Lung (tissue), 12 donors: Measurements from ENCODE around the gene CRTC1. TPM values are rescaled to one million over a fixed set of nuclear protein-coding genes. Genes with fewer than 3 reads are reported as not detected.

Experiments used
- ATAC-seq: fragments of 200-7000 bp; cut with Tn5 transposase; one replicate; pipeline ENCODE4 v1.9.1; 2020; ENCODE audit warnings: moderate number of reproducible peaks; ENCODE audit not compliant: insufficient read depth, low FRiP score
- DNase-seq, 3 donors: peaks; one replicate each; pipeline ENCODE4 v3.0.0-alpha.2; 2013 to 2017
- H3K27ac ChIP-seq, 2 donors: one replicate each; pipeline ENCODE4 v1.5.1; 2013; ENCODE audit warnings: mild to moderate bottlenecking in 2 of 2, moderate library complexity in 2 of 2, control low read depth in 1 of 2, inconsistent platforms in 1 of 2, low read depth in 1 of 2, low read length in 1 of 2
- H3K27me3 ChIP-seq, 3 donors: one replicate each; pipeline ENCODE4 v1.5.1; 2013; ENCODE audit warnings: low read length in 2 of 3; ENCODE audit not compliant: control insufficient read depth in 3 of 3, insufficient read depth in 3 of 3
- H3K36me3 ChIP-seq, 4 donors: one replicate each; pipeline ENCODE4 v1.5.1; 2013; ENCODE audit warnings: low read length in 4 of 4, mild to moderate bottlenecking in 1 of 4, moderate library complexity in 1 of 4; ENCODE audit not compliant: control insufficient read depth in 4 of 4, insufficient read depth in 4 of 4
- H3K4me1 ChIP-seq, 5 donors: one replicate each; pipeline ENCODE4 v1.5.1; 2013; ENCODE audit warnings: low read length in 5 of 5, mild to moderate bottlenecking in 2 of 5, moderate library complexity in 1 of 5; ENCODE audit not compliant: control insufficient read depth in 5 of 5, insufficient read depth in 5 of 5
- H3K4me3 ChIP-seq: one replicate; pipeline ENCODE4 v1.5.1; 2013; ENCODE audit warnings: mild to moderate bottlenecking, control low read depth, moderate library complexity
- H3K9ac ChIP-seq, 2 donors: one replicate each; pipeline ENCODE4 v1.5.1; 2013; ENCODE audit warnings: low read length in 2 of 2, control low read depth in 1 of 2; ENCODE audit not compliant: insufficient read depth in 1 of 2
- H3K9me3 ChIP-seq, 4 donors: one replicate each; pipeline ENCODE4 v1.5.1; 2013; ENCODE audit warnings: low read length in 3 of 4, mild to moderate bottlenecking in 1 of 4, moderate library complexity in 1 of 4; ENCODE audit not compliant: control insufficient read depth in 4 of 4, insufficient read depth in 3 of 4
- CTCF ChIP-seq: IDR thresholded peaks from 2 replicates; pipeline ENCODE4 v1.5.1; 2012; ENCODE audit warnings: mild to moderate bottlenecking; ENCODE audit errors: control extremely low read depth, extremely low read depth
- WGBS, 2 donors: extraction: QIAGEN DNeasy Blood & Tissue Kit; methylation state at CpG; one replicate each; pipeline ENCODE4 v1.1.7; 2013; 5-methylcytosine and 5-hydroxymethylcytosine counted together
- polyA plus RNA-seq, 2 donors: library from polyadenylated mRNA; stranded (reverse); fragments of 200-250 nt; gene quantifications; one replicate each; pipeline ENCODE4 v1.2.1, GENCODE V29; 2013
- total RNA-seq, 2 donors: library from RNA; depleted of rRNA in 1 of 2; stranded (reverse); fragments of >200 nt in 1 of 2; gene quantifications; one replicate each; pipeline ENCODE4 v1.2.1, GENCODE V29; 2014 to 2021
- donor health status: control.
- donor health status: control.
- donor health status: Bipolar disorder and iron deficiency.
- donor health status: healthy.
- donor health status: DM: yes; HTN: yes; CAD: no.

CRTC1 gene
- total and polyA plus RNA-seq, 4 donors: 4.2 to 16.0 (median 7.3) TPM

- Histone ChIP-seq H3K9me3 (peaks cover 0 to 6% (median 0%) of the 10 kb centered on the region in 4 donors), H3K36me3 (peaks cover 0 to 52% (median 0%) of the 10 kb centered on the region in 4 donors), H3K9ac (no peak overlapping the region), H3K27me3 (no peaks in the 10 kb centered on the region), H3K4me1 (peaks cover 0 to 11% (median 2%) of the 10 kb centered on the region in 5 donors), H3K27ac (no peak overlapping the region), H3K4me3 (no peak overlapping the region)
- no peak for ATAC-seq
- DNase-seq: no peak
- WGBS, 2 donors: 97 to 98% methylated on average over 52 to 58 of the region's 58 CpGs
- no peak for TF ChIP-seq CTCF
Observed at GRCh38 chr19:18668744-18669523, 14.5 kb upstream of the CRTC1 start.

GRCh38 chr19:18669524-18669817 is 14.0 kb upstream of the CRTC1 start:
- no peak overlapping the region for H3K27ac ChIP-seq
- DNase-seq (no peak), ATAC-seq (no peak)
- no peak overlapping the region for H3K4me3 ChIP-seq
- peaks cover 0 to 49% (median 0%) of the 10 kb centered on the region in 4 donors for H3K36me3 ChIP-seq
- H3K27me3 ChIP-seq: no peaks in the 10 kb centered on the region
- H3K4me1 ChIP-seq: peaks cover 0 to 14% (median 2%) of the 10 kb centered on the region in 5 donors
- TF ChIP-seq CTCF: no peak
- H3K9me3 ChIP-seq: peaks cover 0 to 6% (median 0%) of the 10 kb centered on the region in 4 donors
- no peak overlapping the region for H3K9ac ChIP-seq
- 93 to 97% methylated on average over 12 of the region's 12 CpGs for WGBS, 2 donors

- Histone ChIP-seq H3K9ac (no peak overlapping the region), H3K27ac (no peak overlapping the region), H3K4me1 (peaks cover 0 to 14% (median 2%) of the 10 kb centered on the region in 5 donors), H3K36me3 (peaks cover 0 to 49% (median 0%) of the 10 kb centered on the region in 4 donors), H3K4me3 (no peak overlapping the region), H3K27me3 (no peaks in the 10 kb centered on the region), H3K9me3 (peaks cover 0 to 6% (median 0%) of the 10 kb centered on the region in 4 donors)
- ATAC-seq: no peak
- no peak for DNase-seq
- TF ChIP-seq CTCF: no peak
- 85 to 95% methylated on average over 11 of the region's 11 CpGs for WGBS, 2 donors
Observed at GRCh38 chr19:18669883-18670282, 13.6 kb upstream of the CRTC1 start.

GRCh38 chr19:18670312-18670711 is 13.2 kb upstream of the CRTC1 start:
- no peak for ATAC-seq
- DNase-seq: no peak
- peaks cover 0 to 47% (median 0%) of the 10 kb centered on the region in 4 donors for H3K36me3 ChIP-seq
- H3K9me3 ChIP-seq: peaks cover 0 to 6% (median 0%) of the 10 kb centered on the region in 4 donors
- no peaks in the 10 kb centered on the region for H3K27me3 ChIP-seq
- no peak overlapping the region for H3K4me3 ChIP-seq
- no peak for TF ChIP-seq CTCF
- peaks cover 0 to 14% (median 2%) of the 10 kb centered on the region in 5 donors for H3K4me1 ChIP-seq
- 89 to 91% methylated on average over 13 of the region's 13 CpGs for WGBS, 2 donors
- H3K9ac ChIP-seq: no peak overlapping the region
- no peak overlapping the region for H3K27ac ChIP-seq
